Glutamatergic neuron (in vitro differentiated cells): Measurements from ENCODE around the gene OLFML3. TPM values are rescaled to one million over a fixed set of nuclear protein-coding genes. Genes with fewer than 3 reads are reported as not detected.
"Not testable (repeated sequence)": the region's sequence is repeated elsewhere in the genome, so short reads cannot be mapped to it uniquely, and the experiment has no call there.

ENCODE experiments used
- DNase-seq: peaks from one replicate; pipeline ENCODE4 v3.0.0; 2022
- H3K27ac Mint-ChIP-seq: one replicate; pipeline ENCODE4 v1.8.0; 2020; ENCODE audit warnings: mild to moderate bottlenecking, mixed read lengths, inconsistent platforms; ENCODE audit not compliant: unreplicated experiment
- H3K27me3 Mint-ChIP-seq: one replicate; pipeline ENCODE4 v1.8.0; 2020; ENCODE audit warnings: mild to moderate bottlenecking, moderate library complexity, mixed read lengths, inconsistent platforms; ENCODE audit not compliant: unreplicated experiment
- H3K36me3 Mint-ChIP-seq: one replicate; pipeline ENCODE4 v1.8.0; 2020; ENCODE audit warnings: mild to moderate bottlenecking, mixed read lengths, inconsistent platforms; ENCODE audit not compliant: unreplicated experiment
- H3K4me1 Mint-ChIP-seq: one replicate; pipeline ENCODE4 v1.8.0; 2020; ENCODE audit warnings: mild to moderate bottlenecking, low read depth, mixed read lengths, inconsistent platforms; ENCODE audit not compliant: unreplicated experiment
- H3K4me3 Mint-ChIP-seq: one replicate; pipeline ENCODE4 v1.8.0; 2020; ENCODE audit warnings: mild to moderate bottlenecking, mixed read lengths, inconsistent platforms; ENCODE audit not compliant: unreplicated experiment
- H3K9me3 Mint-ChIP-seq: one replicate; pipeline ENCODE4 v1.8.0; 2020; ENCODE audit warnings: mild to moderate bottlenecking, moderate library complexity, mixed read lengths, inconsistent platforms; ENCODE audit not compliant: unreplicated experiment
- total RNA-seq: library from RNA; stranded (reverse); fragmentation: NEBNext Ultra II Directional; extraction: Animal tissue kit (Norgen Biotek cat#: 25700); gene quantifications from one replicate; pipeline ENCODE4 v1.2.1, GENCODE V29; 2021; ENCODE audit not compliant: unreplicated experiment
- TF ChIP-seq, protein P1 (sequence below): fragments of 200-600 bp; sonication (generic); IDR thresholded peaks from one replicate; pipeline ENCODE4 v1.5.0; 2021; ENCODE audit not compliant: partially characterized antibody, unreplicated experiment

OLFML3 gene
- total RNA-seq, 1 donor from 2014 or later: 2.9 TPM

DNA sequence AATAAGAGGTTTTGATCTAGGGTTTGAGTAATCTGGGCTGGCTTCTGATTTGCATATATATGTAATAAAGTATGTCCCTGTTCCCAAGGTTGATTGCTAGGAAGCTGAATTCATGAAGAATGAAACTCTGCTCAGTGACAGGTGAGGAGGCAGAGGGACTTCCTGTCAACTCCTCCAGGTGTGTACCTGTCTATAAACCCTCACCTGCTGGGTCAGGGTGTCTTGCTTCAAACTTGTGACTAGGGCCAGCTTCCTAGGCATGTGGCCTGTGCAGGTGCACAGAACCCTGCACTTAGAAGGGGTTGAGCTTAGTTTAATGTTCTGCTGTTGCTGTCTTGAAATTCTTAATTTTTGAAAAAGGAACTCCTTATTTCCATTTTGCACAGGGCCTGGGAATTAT lies 21.1 kb downstream of the OLFML3 start:
- Mint-ChIP-seq H3K4me1 (peaks cover 14% of the 10 kb centered on the region), H3K4me3 (no peak overlapping the region), H3K27me3 (peaks cover 1% of the 10 kb centered on the region), H3K9me3 (peaks cover 10% of the 10 kb centered on the region), H3K27ac (no peak overlapping the region), H3K36me3 (peaks cover 2% of the 10 kb centered on the region)
- DNase-seq: no peak
- TF ChIP-seq, protein P1, sequence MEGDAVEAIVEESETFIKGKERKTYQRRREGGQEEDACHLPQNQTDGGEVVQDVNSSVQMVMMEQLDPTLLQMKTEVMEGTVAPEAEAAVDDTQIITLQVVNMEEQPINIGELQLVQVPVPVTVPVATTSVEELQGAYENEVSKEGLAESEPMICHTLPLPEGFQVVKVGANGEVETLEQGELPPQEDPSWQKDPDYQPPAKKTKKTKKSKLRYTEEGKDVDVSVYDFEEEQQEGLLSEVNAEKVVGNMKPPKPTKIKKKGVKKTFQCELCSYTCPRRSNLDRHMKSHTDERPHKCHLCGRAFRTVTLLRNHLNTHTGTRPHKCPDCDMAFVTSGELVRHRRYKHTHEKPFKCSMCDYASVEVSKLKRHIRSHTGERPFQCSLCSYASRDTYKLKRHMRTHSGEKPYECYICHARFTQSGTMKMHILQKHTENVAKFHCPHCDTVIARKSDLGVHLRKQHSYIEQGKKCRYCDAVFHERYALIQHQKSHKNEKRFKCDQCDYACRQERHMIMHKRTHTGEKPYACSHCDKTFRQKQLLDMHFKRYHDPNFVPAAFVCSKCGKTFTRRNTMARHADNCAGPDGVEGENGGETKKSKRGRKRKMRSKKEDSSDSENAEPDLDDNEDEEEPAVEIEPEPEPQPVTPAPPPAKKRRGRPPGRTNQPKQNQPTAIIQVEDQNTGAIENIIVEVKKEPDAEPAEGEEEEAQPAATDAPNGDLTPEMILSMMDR: no peak

GRCh38 chr1:114002492-114003239 lies 23.4 kb downstream of the OLFML3 start:
- Mint-ChIP-seq H3K9me3 (peaks cover 7% of the 10 kb centered on the region), H3K4me3 (peak overlapping the region; percentile 18), H3K27ac (peak overlapping the region; percentile 75), H3K27me3 (peaks cover 1% of the 10 kb centered on the region), H3K36me3 (no peaks in the 10 kb centered on the region), H3K4me1 (peaks cover 14% of the 10 kb centered on the region)
- TF ChIP-seq, protein P1: no peak
- DNase-seq: peak; percentile 30

- Mint-ChIP-seq H3K27me3 (peaks cover 1% of the 10 kb centered on the region), H3K27ac (no peak overlapping the region), H3K9me3 (peaks cover 7% of the 10 kb centered on the region), H3K4me1 (peaks cover 14% of the 10 kb centered on the region), H3K4me3 (peak overlapping the region; percentile 18), H3K36me3 (no peaks in the 10 kb centered on the region)
- no peak for DNase-seq
- TF ChIP-seq, protein P1: no peak
These were observed 24.2 kb downstream of the OLFML3 start for GRCh38 chr1:114003431-114003830.

GRCh38 chr1:114006825-114007224 lies 27.6 kb downstream of the OLFML3 start:
- Mint-ChIP-seq H3K27ac (peak overlapping the region; percentile 16), H3K4me1 (peaks cover 13% of the 10 kb centered on the region)
- not testable (repeated sequence) for H3K36me3 Mint-ChIP-seq, DNase-seq, H3K9me3 Mint-ChIP-seq, H3K27me3 Mint-ChIP-seq, H3K4me3 Mint-ChIP-seq

- no peaks in the 10 kb centered on the region for H3K36me3 Mint-ChIP-seq
- TF ChIP-seq, protein P1: no peak
- H3K27me3 Mint-ChIP-seq: no peaks in the 10 kb centered on the region
- no peak overlapping the region for H3K4me3 Mint-ChIP-seq
- peaks cover 5% of the 10 kb centered on the region for H3K9me3 Mint-ChIP-seq
- no peak for DNase-seq
- no peak overlapping the region for H3K27ac Mint-ChIP-seq
- H3K4me1 Mint-ChIP-seq: peaks cover 2% of the 10 kb centered on the region
These were observed 29.2 kb downstream of the OLFML3 start for GRCh38 chr1:114008480-114008941.
